Transverse colon (tissue), 4 donors: ENCODE measurements around the gene TAOK2. TPM values are rescaled to one million over a fixed set of nuclear protein-coding genes. Genes with fewer than 3 reads are reported as not detected.
A peak's percentile ranks its signal among the peaks of the same experiment; 100 is the strongest.

Source experiments
- DNase-seq: peaks from one replicate; pipeline ENCODE4 v3.0.0-alpha.2; 2019
- H3K27ac ChIP-seq, 4 donors: fragments of 200-600 bp; sonication (generic); 2 replicates each; pipeline ENCODE4 v1.5.1; 2016 to 2018; ENCODE audit warnings: inconsistent platforms in 4 of 4
- H3K27me3 ChIP-seq: fragments of 200-600 bp; sonication (generic); 2 replicates; pipeline ENCODE4 v1.5.1; 2017; ENCODE audit warnings: inconsistent platforms
- H3K36me3 ChIP-seq, 4 donors: fragments of 200-600 bp; sonication (generic); 2 replicates each; pipeline ENCODE4 v1.5.1; 2017 to 2019; ENCODE audit warnings: inconsistent platforms in 4 of 4
- H3K4me1 ChIP-seq, 4 donors: fragments of 200-600 bp; sonication (generic); 2 replicates each; pipeline ENCODE4 v1.5.1; 2017 to 2020; ENCODE audit warnings: inconsistent platforms in 4 of 4
- H3K4me3 ChIP-seq, 4 donors: fragments of 200-600 bp; sonication (generic); 1 replicate in 1 of 4; 2 replicates in 3 of 4; pipeline versions ENCODE4 v1.5.1 to v1.6.1; 2017 to 2019; ENCODE audit warnings: inconsistent platforms in 4 of 4
- H3K9me3 ChIP-seq, 2 donors: fragments of 200-600 bp; sonication (generic); 2 replicates each; pipeline ENCODE4 v1.5.1; 2017 to 2019; ENCODE audit warnings: inconsistent platforms in 2 of 2
- CTCF ChIP-seq, 5 experiments: fragments of 200-600 bp in 3 of 5; fragments of 450-650 bp in 2 of 5; sonication (generic) in 3 of 5; IDR thresholded peaks; 1 replicate in 2 of 5; 2 replicates in 3 of 5; pipeline ENCODE4 v1.5.1; 2016 to 2017; ENCODE audit warnings: antibody characterized with exemption in 5 of 5, inconsistent platforms in 3 of 5, mild to moderate bottlenecking in 2 of 5, moderate library complexity in 1 of 5
- EP300 ChIP-seq: sonication (generic); formaldehyde crosslinking; IDR thresholded peaks from one replicate; pipeline ENCODE4 v1.6.1; 2017; ENCODE audit warnings: antibody characterized with exemption, low read depth
- POLR2A ChIP-seq: fragments of 450-650 bp; IDR thresholded peaks from one replicate; pipeline ENCODE4 v1.6.1; 2016; ENCODE audit warnings: antibody characterized with exemption, mild to moderate bottlenecking, moderate library complexity
- POLR2AphosphoS5 ChIP-seq, 3 donors: sonication (generic); formaldehyde crosslinking; IDR thresholded peaks; one replicate each; pipeline ENCODE4 v1.6.1; 2016; ENCODE audit warnings: antibody characterized with exemption in 3 of 3
- WGBS, 2 donors: methylation state at CpG; one replicate each; pipeline ENCODE4 v1.1.5; 2018; ENCODE audit warnings: low coverage in 1 of 2; 5-methylcytosine and 5-hydroxymethylcytosine counted together
- in situ Hi-C, 4 donors: fragments of 200-750 bp; cut with MboI; loops; one replicate each; pipeline versions ENCODE4 v1.15.0 to v1.15.1; 2017; ENCODE audit warnings: low sequenced_read_pairs in 3 of 4, low pct_ligation_motif_present in 1 of 4, low pct_unique_long_range_greater_than_20kb in 1 of 4
- intact Hi-C: fragments of 100-400 bp; cut with DNase I; formaldehyde crosslinking; loops from one replicate; pipeline ENCODE4 v1.15.1; 2023; ENCODE audit warnings: low total_unique reads
- total RNA-seq, 4 donors: library from RNA; depleted of rRNA; stranded (reverse); fragments of >200 nt; gene quantifications; one replicate each; pipeline ENCODE4 v1.1.0, GENCODE V29; 2016

Gene TAOK2
- total RNA-seq, 4 donors from 2014 or later: 54.6 to 103 (median 68.1) TPM

DNA sequence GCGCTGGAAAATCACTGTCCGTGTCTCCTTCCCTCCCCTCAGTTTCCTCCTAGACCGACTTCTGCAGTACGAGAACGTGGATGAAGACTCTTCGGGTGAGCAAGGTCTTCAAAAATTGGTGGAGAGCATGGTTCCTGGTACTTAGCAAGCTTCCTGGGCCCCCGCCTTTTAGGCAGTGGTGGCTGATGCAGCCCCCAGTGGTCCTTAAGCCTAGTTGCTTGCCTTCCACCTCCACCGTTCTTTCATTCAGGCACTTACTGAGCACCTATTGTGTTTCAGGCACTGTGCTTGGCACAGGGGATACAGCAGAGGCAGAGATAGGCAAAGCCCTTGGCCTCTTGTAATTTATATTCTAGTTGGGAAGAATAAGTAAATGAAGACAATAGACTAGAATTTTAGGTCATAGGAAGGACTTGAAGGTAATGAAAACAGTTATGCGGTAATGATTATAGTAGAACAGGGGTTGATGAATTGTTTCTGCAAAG, 23.1 kb downstream of the TAOK2 start:
- 17 to 56% methylated on average over 2 to 9 of the region's 9 CpGs for WGBS, 2 donors
- in situ Hi-C loops: no loop called here
- no peaks in the 10 kb centered on the region for H3K36me3 ChIP-seq
- TF ChIP-seq POLR2A (no peak), EP300 (no peak), POLR2AphosphoS5 (IDR thresholded peaks at IDR 0.05) (no peak), CTCF (IDR thresholded peaks at IDR 0.05) (no peak)
- H3K4me1 ChIP-seq: peaks cover 11 to 25% (median 21%) of the 10 kb centered on the region in 4 donors
- no peaks in the 10 kb centered on the region for H3K9me3 ChIP-seq
- peak overlapping the region; percentile 93 to 99 (median 96) for H3K27ac ChIP-seq
- H3K4me3 ChIP-seq: peak overlapping the region; percentile 41 to 68 (median 60)
- H3K27me3 ChIP-seq: no peaks in the 10 kb centered on the region
- intact Hi-C loops: no loop called here
- DNase-seq: no peak

DNA sequence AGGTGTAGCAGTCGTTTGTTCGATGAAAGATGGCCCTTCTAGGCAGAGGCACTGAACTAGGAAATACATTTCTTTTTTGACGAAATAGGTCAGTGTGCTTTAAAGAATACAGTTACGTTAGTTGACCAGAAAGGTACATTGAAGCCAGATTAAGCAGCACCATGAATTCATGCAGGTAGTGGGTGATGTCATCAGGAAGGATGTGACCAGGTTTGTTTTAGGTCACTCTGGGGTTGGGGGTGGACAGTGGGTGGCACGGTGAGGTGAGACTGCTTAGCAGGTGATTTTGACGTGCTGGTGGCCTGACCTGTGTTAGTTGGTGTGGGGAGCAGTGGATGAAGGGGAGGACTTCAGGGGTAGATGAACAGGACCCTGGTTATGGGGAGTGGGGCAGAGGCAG, 25.9 kb downstream of the TAOK2 start:
- Histone ChIP-seq H3K27me3 (no peaks in the 10 kb centered on the region), H3K36me3 (no peaks in the 10 kb centered on the region), H3K9me3 (no peaks in the 10 kb centered on the region), H3K27ac (no peak overlapping the region), H3K4me3 (no peak overlapping the region), H3K4me1 (peaks cover 8 to 16% (median 14%) of the 10 kb centered on the region in 4 donors)
- in situ Hi-C loops: loop anchor here in 2 of 4 donors (25.0 kb wide), 2 partner anchors 137 to 312 kb away; partner anchors contain the start of genes CDIPT (in 2 of the 2) and QPRT (in 1 of the 2)
- TF ChIP-seq POLR2A (no peak), POLR2AphosphoS5 (IDR thresholded peaks at IDR 0.05) (no peak), EP300 (no peak), CTCF (IDR thresholded peaks at IDR 0.05) (no peak)
- no peak for DNase-seq
- intact Hi-C loops: no loop called here
- WGBS, 2 donors: 83 to 90% methylated on average over 6 of the region's 6 CpGs

- intact Hi-C loops: no loop called here
- Histone ChIP-seq H3K4me3 (no peak overlapping the region), H3K36me3 (no peaks in the 10 kb centered on the region), H3K4me1 (peaks cover 4 to 18% (median 15%) of the 10 kb centered on the region in 4 donors), H3K27ac (no peak overlapping the region), H3K9me3 (no peaks in the 10 kb centered on the region), H3K27me3 (no peaks in the 10 kb centered on the region)
- TF ChIP-seq POLR2A: no peak
- TF ChIP-seq CTCF (IDR thresholded peaks at IDR 0.05): no peak
- no peak for TF ChIP-seq POLR2AphosphoS5 (IDR thresholded peaks at IDR 0.05)
- TF ChIP-seq EP300: no peak
- no peak for DNase-seq
- 80 to 97% methylated on average over 16 to 33 of the region's 33 CpGs for WGBS, 2 donors
- in situ Hi-C loops: loop anchor here in 2 of 4 donors (25.0 kb wide), 2 partner anchors 139 to 314 kb away; partner anchors contain the start of genes CDIPT (in 2 of the 2) and QPRT (in 1 of the 2)
Observed at GRCh38 chr16:30000735-30001631, 27.3 kb downstream of the TAOK2 start.

GRCh38 chr16:30002614-30003346, 29.1 kb downstream of the TAOK2 start:
- TF ChIP-seq POLR2AphosphoS5 (IDR thresholded peaks at IDR 0.05) (no peak), EP300 (no peak), CTCF (IDR thresholded peaks at IDR 0.05) (no peak), POLR2A (no peak)
- DNase-seq: no peak
- whole genome bisulfite sequencing, 2 donors: 17 to 82% methylated on average over 1 to 19 of the region's 19 CpGs
- intact Hi-C loops (no loop called here), in situ Hi-C loops (loop anchor here in 2 of 4 donors (25.0 kb wide), 2 partner anchors 140 to 315 kb away; partner anchors contain the start of genes CDIPT (in 2 of the 2) and QPRT (in 1 of the 2))
- no peak overlapping the region for H3K4me3 ChIP-seq
- H3K4me1 ChIP-seq: peaks cover 0 to 8% (median 7%) of the 10 kb centered on the region in 4 donors
- no peaks in the 10 kb centered on the region for H3K9me3 ChIP-seq
- no peaks in the 10 kb centered on the region for H3K27me3 ChIP-seq
- H3K27ac ChIP-seq: no peak overlapping the region
- no peaks in the 10 kb centered on the region for H3K36me3 ChIP-seq
